IMR-90 (cell line): ENCODE measurements around the gene UEVLD. TPM values are rescaled to one million over a fixed set of nuclear protein-coding genes. Genes with fewer than 3 reads are reported as not detected.

Experiments
- ATAC-seq: fragments of 200-7000 bp; cut with Tn5 transposase; 2 replicates; pipeline ENCODE4 v1.9.1; 2020; ENCODE audit warnings: low read depth, mild to moderate bottlenecking, moderate library complexity
- BruUV-seq: library from RNA; stranded (reverse); fragments of 400-500 nt; replicated peaks from 2 replicates; lab custom pipeline; 2021; lab: Mats Ljungman, UMichigan
- CTCF ChIA-PET: fragments of 300-600 bp; formaldehyde crosslinking; extraction: SDS; loops from one replicate; lab custom pipeline; 2021; ENCODE audit warnings: antibody characterized with exemption; lab: Yijun Ruan, JAX
- POLR2A ChIA-PET: fragments of 300-600 bp; sonication (Branson Sonifier 250); formaldehyde crosslinking; loops from one replicate; lab custom pipeline; 2022; ENCODE audit warnings: antibody characterized with exemption; ENCODE audit not compliant: unreplicated experiment; lab: Charles Lee
- DNase-seq: peaks from one replicate; pipeline ENCODE4 v3.0.0; 2013
- H2AFZ ChIP-seq: replicated peaks from 2 replicates; pipeline ENCODE3; 2013; ENCODE audit warnings: low read length, mild to moderate bottlenecking; ENCODE audit not compliant: poor library complexity
- H2AK5ac ChIP-seq: 2 replicates; pipeline ENCODE4 v1.6.1; 2013; ENCODE audit warnings: low read depth, low read length, inconsistent platforms
- H2AK9ac ChIP-seq: replicated peaks from 2 replicates; pipeline ENCODE3; 2013; ENCODE audit warnings: mild to moderate bottlenecking, low read depth, low read length, moderate library complexity; ENCODE audit not compliant: poor library complexity
- H2BK120ac ChIP-seq: 2 replicates; pipeline ENCODE4 v1.6.1; 2013; ENCODE audit warnings: low read depth, low read length, inconsistent platforms
- H2BK15ac ChIP-seq: 3 replicates; pipeline ENCODE4 v1.6.1; 2013; ENCODE audit warnings: low read depth, low read length, inconsistent platforms
- H2BK20ac ChIP-seq: 2 replicates; pipeline ENCODE4 v1.6.1; 2013; ENCODE audit warnings: low read depth, mild to moderate bottlenecking, inconsistent platforms, low read length, moderate library complexity
- H2BK5ac ChIP-seq: 2 replicates; pipeline ENCODE4 v1.6.1; 2013; ENCODE audit warnings: mild to moderate bottlenecking, low read depth, low read length, inconsistent platforms; ENCODE audit not compliant: poor library complexity, severe bottlenecking
- H3K14ac ChIP-seq: replicated peaks from 2 replicates; pipeline ENCODE4 v1.6.1; 2013; ENCODE audit warnings: low read depth, low read length, inconsistent platforms
- H3K18ac ChIP-seq: 2 replicates; pipeline ENCODE4 v1.6.1; 2013; ENCODE audit warnings: low read depth, low read length, control low read depth
- H3K23ac ChIP-seq: 2 replicates; pipeline ENCODE4 v1.6.1; 2013; ENCODE audit warnings: low read depth, low read length, inconsistent platforms
- H3K27ac ChIP-seq: 2 replicates; pipeline ENCODE4 v1.5.1; 2013; ENCODE audit warnings: mild to moderate bottlenecking, control low read depth, low read length; ENCODE audit not compliant: insufficient read depth
- H3K27me3 ChIP-seq: 2 replicates; pipeline ENCODE4 v1.6.1; 2013; ENCODE audit warnings: low read length; ENCODE audit not compliant: control insufficient read depth, insufficient read depth
- H3K36me3 ChIP-seq: 2 replicates; pipeline ENCODE4 v1.6.1; 2013; ENCODE audit warnings: low read length, mixed read lengths; ENCODE audit not compliant: control insufficient read depth, insufficient read depth
- H3K4ac ChIP-seq: 2 replicates; pipeline ENCODE4 v1.6.1; 2013; ENCODE audit warnings: low read depth, low read length, inconsistent platforms
- H3K4me1 ChIP-seq: 2 replicates; pipeline ENCODE4 v1.6.1; 2013; ENCODE audit warnings: low read length, mixed read lengths; ENCODE audit not compliant: control insufficient read depth, insufficient read depth
- H3K4me2 ChIP-seq: 2 replicates; pipeline ENCODE4 v1.6.1; 2013; ENCODE audit warnings: low read depth, mild to moderate bottlenecking, control low read depth, low read length, moderate library complexity
- H3K4me3 ChIP-seq: 2 replicates; pipeline ENCODE4 v1.5.1; 2013; ENCODE audit warnings: low read depth, mild to moderate bottlenecking, control low read depth, low read length, moderate library complexity; ENCODE audit not compliant: insufficient read depth
- H3K56ac ChIP-seq: 2 replicates; pipeline ENCODE4 v1.6.1; 2013; ENCODE audit warnings: low read length, inconsistent platforms; ENCODE audit not compliant: insufficient read depth; ENCODE audit errors: extremely low read depth
- H3K79me1 ChIP-seq, 2 experiments: 2 replicates each; pipeline ENCODE4 v1.6.1; 2013; ENCODE audit warnings: low read length in 2 of 2, inconsistent platforms in 1 of 2, low read depth in 1 of 2
- H3K9ac ChIP-seq: 2 replicates; pipeline ENCODE4 v1.6.1; 2013; ENCODE audit warnings: low read depth, low read length, control low read depth
- H3K9me1 ChIP-seq: 2 replicates; pipeline ENCODE4 v1.6.1; 2013; ENCODE audit warnings: low read length, inconsistent platforms; ENCODE audit not compliant: insufficient read depth
- H3K9me3 ChIP-seq: 2 replicates; pipeline ENCODE4 v1.6.1; 2013; ENCODE audit warnings: low read length; ENCODE audit not compliant: control insufficient read depth, insufficient read depth
- H4K20me1 ChIP-seq: 2 replicates; pipeline ENCODE4 v1.6.1; 2013; ENCODE audit warnings: low read length, inconsistent platforms; ENCODE audit not compliant: insufficient read depth
- H4K5ac ChIP-seq: 2 replicates; pipeline ENCODE4 v1.6.1; 2013; ENCODE audit warnings: mild to moderate bottlenecking, low read depth, low read length, control low read depth
- H4K8ac ChIP-seq, 2 experiments: 2 replicates each; pipeline ENCODE4 v1.6.1; 2013; ENCODE audit warnings: low read depth in 2 of 2, low read length in 2 of 2, control low read depth in 1 of 2, inconsistent platforms in 1 of 2
- H4K91ac ChIP-seq: 2 replicates; pipeline ENCODE4 v1.6.1; 2013; ENCODE audit warnings: low read depth, low read length, inconsistent platforms; ENCODE audit not compliant: insufficient read depth
- BHLHE40 ChIP-seq: fragments of 150-350 bp; IDR thresholded peaks from 2 replicates; pipeline ENCODE4 v1.6.1; 2016; ENCODE audit warnings: mild to moderate bottlenecking, low read depth, low read length
- CEBPB ChIP-seq: IDR thresholded peaks from 2 replicates; pipeline ENCODE4 v1.6.1; 2012; ENCODE audit warnings: low read depth, low read length, improper control_type of control experiment
- CHD1 ChIP-seq: IDR thresholded peaks from 2 replicates; pipeline ENCODE4 v1.6.1; 2012; ENCODE audit warnings: low read depth, low read length, improper control_type of control experiment
- FOS ChIP-seq: fragments of 150-350 bp; IDR thresholded peaks from 2 replicates; pipeline ENCODE4 v1.6.1; 2016; ENCODE audit warnings: low read depth, low read length
- MAFK ChIP-seq: IDR thresholded peaks from 2 replicates; pipeline ENCODE4 v1.6.1; 2012; ENCODE audit warnings: low read depth, low read length, improper control_type of control experiment
- MAZ ChIP-seq: IDR thresholded peaks from 2 replicates; pipeline ENCODE4 v1.6.1; 2012; ENCODE audit warnings: low read depth, mild to moderate bottlenecking, low read length, improper control_type of control experiment, moderate library complexity, borderline replicate concordance
- MXI1 ChIP-seq: IDR thresholded peaks from 2 replicates; pipeline ENCODE4 v1.6.1; 2012; ENCODE audit warnings: low read depth, mild to moderate bottlenecking, low read length, moderate library complexity, borderline replicate concordance
- NFE2L2 ChIP-seq: fragments of 150-350 bp; IDR thresholded peaks from 2 replicates; pipeline ENCODE4 v1.6.1; 2016; ENCODE audit warnings: low read depth, mild to moderate bottlenecking, low read length
- RAD21 ChIP-seq: IDR thresholded peaks from 2 replicates; pipeline ENCODE4 v1.6.1; 2012; ENCODE audit warnings: low read length, improper control_type of control experiment
- RCOR1 ChIP-seq: IDR thresholded peaks from 2 replicates; pipeline ENCODE4 v1.6.1; 2012; ENCODE audit warnings: mild to moderate bottlenecking, low read length, improper control_type of control experiment; ENCODE audit not compliant: insufficient replicate concordance
- SMC3 ChIP-seq: fragments of 150-350 bp; IDR thresholded peaks from 2 replicates; pipeline ENCODE4 v1.6.1; 2016; ENCODE audit warnings: low read depth, mild to moderate bottlenecking, antibody characterized with exemption, low read length, moderate library complexity
- WGBS, 2 experiments: methylation state at CpG; one replicate each; pipeline versions ENCODE4 v1.1.5 to v1.1.7; 2013; ENCODE audit warnings: missing lambda C conversion rate in 2 of 2; ENCODE audit not compliant: insufficient read length in 1 of 2; ENCODE audit errors: extremely low coverage in 2 of 2; 5-methylcytosine and 5-hydroxymethylcytosine counted together
- dilution Hi-C: fragments of 300-500 bp; cut with HindIII; formaldehyde crosslinking; loops from one replicate; pipeline ENCODE4 v1.14.3; 2018; ENCODE audit warnings: low sequenced_read_pairs; ENCODE audit not compliant: unreplicated experiment
- in situ Hi-C: fragments of 300-500 bp; cut with MboI; formaldehyde crosslinking; loops from 3 replicates; pipeline ENCODE4 v1.14.3; 2019; ENCODE audit warnings: low sequenced_read_pairs, inconsistent platforms, mixed read lengths
- intact Hi-C: fragments of 100-400 bp; cut with micrococcal nuclease; formaldehyde crosslinking; loops from 2 replicates; pipeline ENCODE4 v1.10.0; 2022
- polyA plus RNA-seq, 3 experiments: library from polyadenylated mRNA; depleted of rRNA; stranded (reverse); fragments of >200 nt; gene quantifications; 2 replicates each; pipeline ENCODE4 v1.2.3, GENCODE V29; 2012; ENCODE audit warnings: low replicate concordance in 1 of 3
- total RNA-seq: library from RNA; depleted of rRNA; stranded (reverse); fragments of >200 nt; gene quantifications from 2 replicates; pipeline ENCODE4 v1.2.3, GENCODE V29; 2012

UEVLD gene
- total and polyA plus RNA-seq, 2 of the 4 experiments (the other 2 are of a cell fraction) = 13.8 to 29.2 TPM

DNA sequence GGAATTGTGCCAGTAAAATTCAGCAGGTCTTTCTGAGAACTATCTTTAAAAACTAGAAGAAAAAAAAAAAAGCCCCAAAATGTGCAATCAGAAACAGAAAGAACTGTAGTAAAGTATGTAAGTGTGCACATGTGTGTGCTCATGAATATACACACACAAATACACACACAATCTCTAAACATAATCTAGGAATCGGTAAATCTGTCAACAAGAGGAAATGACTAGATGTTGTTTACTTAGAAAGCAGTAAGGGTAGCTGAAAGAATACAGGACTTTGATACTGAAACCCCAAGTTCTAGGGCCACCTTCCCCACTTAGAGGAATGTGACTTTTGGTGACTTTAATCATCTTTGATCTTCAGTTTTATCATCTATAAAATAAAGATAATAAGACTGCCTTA lies 13.2 kb downstream of the UEVLD start:
- CTCF ChIA-PET = no interaction called here
- dilution Hi-C loops = no loop called here
- TF ChIP-seq FOS = no peak
- no peak for TF ChIP-seq RAD21
- no peak for TF ChIP-seq MAZ
- TF ChIP-seq NFE2L2 = no peak
- no peak for TF ChIP-seq BHLHE40
- no peak for TF ChIP-seq MXI1
- no peak for TF ChIP-seq RCOR1
- no peak for TF ChIP-seq MAFK
- TF ChIP-seq CEBPB = no peak
- TF ChIP-seq CHD1 = no peak
- TF ChIP-seq SMC3 = no peak
- Histone ChIP-seq H3K9me1 (no peaks in the 10 kb centered on the region), H3K79me1 (peaks cover 3 to 11% of the 10 kb centered on the region in 2 experiments; a peak in 3 of 4 replicates), H3K18ac (no peak overlapping the region), H4K8ac (no peak overlapping the region), H2BK15ac (no peak overlapping the region), H3K4me1 (no peaks in the 10 kb centered on the region), H2AK5ac (no peak overlapping the region), H4K91ac (no peak overlapping the region), H2AK9ac (no peak overlapping the region), H2AFZ (no peak overlapping the region), H4K5ac (no peak overlapping the region), H2BK120ac (no peak overlapping the region), H3K56ac (no peak overlapping the region), H3K4me2 (no peak overlapping the region), H3K9ac (no peak overlapping the region), H3K36me3 (peaks cover 21% of the 10 kb centered on the region), H3K4me3 (no peak overlapping the region), H2BK20ac (no peak overlapping the region), H3K23ac (no peak overlapping the region), H3K9me3 (no peaks in the 10 kb centered on the region), H4K20me1 (no peaks in the 10 kb centered on the region), H3K27me3 (no peaks in the 10 kb centered on the region), H3K14ac (no peak overlapping the region), H2BK5ac (no peak overlapping the region), H3K27ac (no peak overlapping the region), H3K4ac (no peak overlapping the region)
- no TSS peak for BruUV-seq
- in situ Hi-C loops = no loop called here
- ATAC-seq = no peak
- no CpG with 5 or more reads among the region's 1 CpG for WGBS, 2 experiments
- POLR2A ChIA-PET = no interaction called here
- no peak for DNase-seq
- intact Hi-C loops = no loop called here
